GM19397 (cell line): ENCODE measurements around the gene MICAL3.
"Not testable (repeated sequence)": the region's sequence is repeated elsewhere in the genome, so short reads cannot be mapped to it uniquely, and the experiment has no call there.

Experiments used
- ATAC-seq: cut with Tn5 transposase; IDR thresholded peaks from one replicate; pipeline ENCODE4 v1.9.1; 2021; ENCODE audit warnings: mild to moderate bottlenecking, moderate library complexity; ENCODE audit not compliant: unreplicated experiment

The MICAL3 gene

DNA sequence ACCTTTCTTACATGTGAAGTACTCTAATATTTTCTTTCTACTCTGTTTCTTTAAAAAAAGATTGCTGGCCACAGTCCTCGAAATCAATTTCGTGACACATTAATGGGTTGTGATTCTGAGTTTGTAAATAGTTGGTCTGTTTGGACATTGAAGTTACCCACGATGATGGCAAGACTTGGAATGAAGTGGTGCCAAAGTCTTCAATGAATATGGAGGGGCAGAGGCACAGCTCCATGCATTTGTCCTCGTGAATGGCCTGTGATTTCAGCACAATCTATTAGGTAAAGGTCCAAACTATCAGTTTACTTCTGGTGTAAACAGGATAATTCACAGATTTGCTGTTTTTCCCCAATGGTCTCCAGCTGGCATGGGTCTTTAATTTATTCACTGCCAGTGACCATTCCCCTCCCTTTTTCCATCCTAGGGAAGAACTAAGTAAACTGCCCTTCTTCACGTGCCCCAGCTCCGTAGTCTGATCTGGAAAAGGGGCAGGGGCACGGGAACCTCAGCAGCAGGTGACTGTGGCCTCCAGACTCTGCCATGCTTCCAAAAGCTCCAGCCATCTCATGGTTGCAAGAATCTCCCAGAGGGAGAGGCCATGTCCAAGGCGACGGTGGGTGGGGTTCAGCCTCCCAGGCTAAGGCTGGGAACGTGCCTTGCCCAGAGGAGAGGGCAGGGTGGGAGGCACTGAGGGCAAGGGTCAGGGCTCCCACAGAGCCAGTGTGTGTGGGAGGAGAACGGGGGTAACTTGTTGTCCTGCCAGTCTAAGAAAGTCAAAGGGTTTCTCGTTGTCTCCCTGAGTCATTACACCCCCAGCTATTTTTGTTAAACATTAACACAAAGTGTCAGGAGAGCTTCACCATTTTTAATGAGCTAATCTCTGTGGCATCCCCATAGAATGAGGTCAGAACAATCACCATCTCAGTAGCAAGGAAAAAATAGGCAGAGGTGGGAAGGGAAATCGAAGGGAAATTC is 36.6 kb upstream of the MICAL3 start:
- no peak for ATAC-seq

DNA sequence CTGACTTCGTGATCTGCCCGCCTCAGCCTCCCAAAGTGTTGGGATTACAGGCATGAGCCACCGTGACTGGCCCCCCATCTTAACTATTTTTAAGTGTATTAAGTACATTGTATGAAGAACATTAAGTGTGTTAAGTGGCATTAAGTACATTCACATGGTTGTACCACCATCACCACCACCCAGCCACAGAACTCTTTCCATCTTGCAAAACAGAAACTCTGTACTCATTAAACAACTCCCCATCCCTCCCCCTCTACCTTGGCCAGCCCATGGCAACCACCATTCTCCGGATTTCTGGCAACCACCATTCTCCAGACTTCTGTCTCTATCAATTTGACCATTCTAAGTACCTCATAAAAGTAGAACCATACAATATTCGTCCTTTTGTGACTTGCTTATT is 35.6 kb upstream of the MICAL3 start:
- no peak for ATAC-seq

DNA sequence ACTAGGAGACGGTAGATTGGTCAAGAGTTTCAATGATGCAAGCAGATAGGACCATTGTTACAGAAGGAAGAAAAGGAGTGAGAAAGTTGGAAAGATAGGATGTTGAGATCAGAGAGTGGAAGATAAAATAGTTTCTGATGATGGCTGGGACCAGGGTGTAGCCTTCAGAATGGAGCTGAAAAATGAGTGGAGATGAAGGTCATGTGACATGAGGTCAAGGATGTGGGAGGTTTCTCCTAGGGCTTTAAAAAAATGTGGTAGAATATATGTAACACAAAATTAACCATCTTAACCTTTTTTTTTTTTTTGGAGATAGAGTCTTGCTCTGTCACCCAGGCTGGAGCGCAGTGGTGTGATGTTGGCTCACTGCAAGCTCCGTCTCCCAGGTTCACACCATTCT is 35.1 kb upstream of the MICAL3 start:
- ATAC-seq: no peak

DNA sequence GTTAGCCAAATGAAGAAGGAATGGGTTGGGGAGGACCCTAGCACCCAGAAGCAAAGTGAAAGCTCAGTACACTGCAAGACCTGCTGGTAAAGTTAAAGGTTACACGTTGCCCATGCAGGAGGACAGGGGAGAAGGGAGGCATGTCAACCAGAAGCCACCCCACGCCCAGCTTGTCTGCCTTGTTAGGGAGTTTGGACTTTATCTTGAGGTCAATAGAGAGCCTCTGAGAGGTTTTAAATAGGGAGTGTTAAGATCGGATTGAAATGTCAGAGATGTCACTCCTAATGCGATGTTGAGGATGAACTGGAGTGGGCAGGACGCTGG is 34.7 kb upstream of the MICAL3 start:
- ATAC-seq: no peak

DNA sequence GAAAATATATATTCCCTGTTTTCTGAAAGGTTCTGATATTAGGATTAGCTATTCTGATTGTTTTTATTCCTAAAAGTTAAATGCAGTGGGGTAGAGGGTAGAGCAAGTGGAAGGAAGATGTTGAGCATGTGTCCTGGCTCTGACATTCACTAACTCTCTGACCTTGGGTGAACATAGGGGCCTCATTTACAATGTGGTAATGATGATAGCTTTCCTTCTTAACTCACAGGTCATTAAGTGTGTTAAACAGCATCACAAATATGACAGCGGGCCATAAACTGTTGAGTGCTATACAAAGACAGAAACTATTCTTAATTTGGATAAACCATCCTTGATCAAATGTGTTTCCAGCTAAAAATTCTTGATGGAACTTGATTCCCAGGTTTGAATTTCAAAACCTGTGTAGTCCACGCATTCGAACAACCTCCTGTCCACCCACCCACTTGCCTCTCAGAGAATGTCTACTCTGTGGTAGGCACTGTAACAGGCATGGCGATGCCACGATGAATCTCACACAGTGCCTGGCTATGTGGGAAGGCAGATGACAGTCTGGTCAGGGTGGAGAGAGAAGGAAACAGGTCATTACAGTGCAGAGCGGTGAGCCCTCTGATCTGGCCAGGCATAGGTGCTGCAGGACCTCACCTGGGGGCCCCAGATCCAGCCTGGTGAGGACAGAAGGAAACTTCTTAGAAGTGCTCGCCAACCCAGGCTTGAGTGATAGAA is 34.2 kb upstream of the MICAL3 start:
- ATAC-seq: no peak

DNA sequence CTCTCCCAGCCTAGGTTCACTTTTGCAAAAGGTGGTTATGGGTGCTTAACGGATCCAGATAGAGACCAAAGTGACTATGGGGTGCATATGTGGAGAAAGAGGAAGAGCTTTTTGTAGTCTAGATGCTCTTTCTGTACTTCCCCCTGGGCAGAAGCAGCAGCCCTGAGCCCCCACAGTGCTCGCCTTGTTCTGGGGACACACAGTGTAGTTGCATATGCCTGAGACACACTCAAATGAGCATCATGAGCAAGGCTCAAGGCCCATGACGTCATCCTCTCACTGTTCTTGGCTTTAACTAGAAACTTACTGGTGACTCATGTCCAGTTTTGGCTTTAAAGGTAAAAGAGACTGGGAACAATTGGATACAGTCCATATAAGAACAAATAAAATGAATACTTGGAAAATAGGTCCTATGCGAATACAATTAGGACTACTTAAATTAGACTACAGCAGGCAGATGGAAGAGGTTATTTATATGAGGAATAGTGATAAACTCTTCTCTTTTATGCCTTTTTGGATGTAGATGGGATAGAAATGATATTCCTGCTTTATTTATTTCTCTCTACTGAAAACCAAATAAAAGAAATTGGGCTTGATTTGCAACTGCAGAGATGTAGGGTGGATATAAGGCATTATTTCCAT is 33.3 kb upstream of the MICAL3 start:
- ATAC-seq: no peak

DNA sequence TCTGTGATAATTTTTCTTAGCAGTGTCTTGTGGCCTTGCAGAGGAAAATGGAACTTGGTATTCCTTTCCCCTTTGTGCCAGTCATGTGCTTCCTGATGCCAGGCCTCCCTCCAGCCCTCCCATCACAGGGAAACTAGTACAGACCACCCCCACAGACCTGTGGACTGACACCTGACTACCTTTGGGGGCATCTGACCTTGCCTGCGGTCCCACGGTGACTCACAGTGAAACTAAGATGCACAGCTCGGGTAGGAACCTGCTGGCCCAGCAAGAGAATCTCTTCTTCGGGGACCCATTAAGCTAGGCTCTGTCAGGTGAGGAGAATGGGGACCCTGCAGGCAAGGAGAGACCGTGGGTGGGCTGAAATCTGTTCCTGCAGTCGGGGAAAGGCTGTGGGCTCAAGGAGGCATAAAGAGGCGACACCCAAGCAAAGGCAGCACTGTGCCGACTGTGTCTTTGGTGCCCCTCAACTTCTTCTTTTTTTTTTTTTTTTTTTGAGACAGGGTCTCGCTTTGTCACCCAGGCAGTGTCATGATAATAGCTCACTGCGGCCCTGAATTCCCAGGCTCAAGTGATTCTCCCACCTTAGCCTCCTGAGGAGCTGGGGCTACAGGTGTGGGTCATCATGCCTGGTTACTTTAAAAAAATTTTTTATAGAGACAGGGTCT is 32.6 kb upstream of the MICAL3 start:
- peak; percentile 60 for ATAC-seq

DNA sequence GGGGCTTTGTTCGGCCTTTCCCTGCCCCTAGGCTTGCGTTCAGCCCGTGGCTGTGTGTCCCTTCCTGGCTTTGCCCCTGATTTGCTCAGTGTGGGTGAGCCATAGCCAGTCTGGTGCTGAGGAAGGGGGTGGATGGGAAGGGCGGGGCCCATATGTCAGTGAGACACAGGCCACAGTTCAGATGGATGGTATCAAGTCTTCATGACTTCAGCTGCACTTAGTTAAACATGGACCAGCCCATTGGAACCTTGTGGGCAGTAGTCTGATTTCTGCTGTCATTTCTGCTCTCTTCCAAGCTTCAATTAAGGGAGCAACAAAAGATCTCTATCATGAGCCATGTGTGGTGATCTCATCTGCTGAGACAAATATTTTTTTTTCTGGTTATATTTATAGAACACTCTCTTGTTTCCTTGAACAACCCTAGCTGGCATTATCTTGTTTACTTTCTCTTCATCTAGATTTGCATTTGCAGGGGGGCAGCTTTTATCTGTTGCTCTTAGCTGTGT is 31.9 kb upstream of the MICAL3 start:
- no peak for ATAC-seq

DNA sequence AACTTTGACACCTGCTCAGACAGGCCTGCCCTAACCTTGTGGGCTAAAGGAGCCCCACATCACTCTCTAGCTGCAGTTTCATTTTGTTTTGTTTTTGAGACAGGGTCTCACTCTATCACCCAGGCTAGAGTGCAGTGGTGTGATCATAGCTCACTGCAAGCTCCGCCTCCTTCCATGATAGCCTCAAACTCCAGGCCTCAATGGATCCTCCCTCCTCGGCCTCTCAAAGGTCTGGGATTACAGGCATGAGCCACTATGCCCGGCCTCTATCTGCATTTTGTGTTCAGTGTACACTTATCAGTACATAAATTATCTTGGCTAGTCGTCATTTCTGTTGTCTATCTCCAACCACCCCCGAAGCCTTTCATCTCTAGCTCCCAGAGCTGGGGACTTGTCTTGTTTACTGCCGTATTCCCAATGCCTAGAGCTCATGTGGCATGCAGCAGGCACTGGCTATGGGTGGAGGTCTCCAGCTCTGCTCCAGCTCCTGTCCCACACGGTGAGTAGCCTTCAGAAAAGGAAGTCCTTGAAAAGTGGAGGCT is 31.3 kb upstream of the MICAL3 start:
- ATAC-seq: no peak

DNA sequence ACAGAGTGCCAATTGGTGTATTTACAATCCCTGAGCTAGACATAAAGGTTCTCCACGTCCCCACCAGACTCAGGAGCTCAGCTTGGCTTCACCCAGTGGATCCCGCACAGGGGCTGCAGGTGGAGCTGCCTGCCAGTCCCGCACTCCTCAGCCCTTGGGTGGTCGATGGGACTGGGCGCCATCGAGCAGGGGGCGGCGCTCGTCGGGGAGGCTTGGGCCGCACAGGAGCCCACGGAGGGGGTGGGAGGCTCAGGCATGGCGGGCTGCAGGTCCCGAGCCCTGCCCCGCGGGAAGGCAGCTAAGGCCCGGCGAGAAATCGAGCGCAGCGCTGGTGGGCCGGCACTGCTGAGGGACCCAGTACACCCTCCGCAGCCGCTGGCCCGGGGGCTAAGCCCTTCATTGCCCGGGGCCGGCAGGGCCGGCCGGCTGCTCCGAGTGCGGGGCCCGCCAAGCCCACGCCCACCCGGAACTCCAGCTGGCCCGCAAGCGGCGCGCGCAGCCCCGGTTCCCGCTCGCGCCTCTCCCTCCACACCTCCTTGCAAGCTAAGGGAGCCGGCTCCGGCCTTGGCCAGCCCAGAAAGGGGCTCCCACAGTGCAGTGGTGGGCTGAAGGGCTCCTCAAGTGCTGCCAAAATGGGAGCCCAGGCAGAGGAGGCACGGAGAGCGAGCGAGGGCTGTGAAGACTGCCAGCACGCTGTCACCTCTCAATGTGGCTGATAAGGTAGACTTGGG is 29.0 kb upstream of the MICAL3 start:
- ATAC-seq: not testable (repeated sequence)

DNA sequence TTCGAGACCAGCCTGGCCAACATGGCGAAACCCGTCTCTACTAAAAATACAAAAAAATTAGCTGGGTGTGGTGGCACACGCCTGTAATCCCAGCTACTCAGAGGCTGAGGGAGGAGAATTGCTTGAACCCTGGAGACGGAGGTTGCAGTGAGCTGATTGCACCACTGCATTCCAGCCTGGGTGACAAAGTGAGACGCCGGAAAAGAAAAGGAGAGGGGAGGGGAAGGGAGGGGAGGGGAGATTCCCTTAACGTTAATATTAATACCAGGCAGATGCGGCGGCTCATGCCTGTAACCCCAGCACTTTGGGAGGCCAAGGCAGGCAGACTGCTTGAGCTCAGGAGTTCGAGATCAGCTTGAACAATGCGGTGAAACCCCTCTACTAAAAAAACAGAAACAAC is 26.8 kb upstream of the MICAL3 start:
- ATAC-seq: not testable (repeated sequence)

DNA sequence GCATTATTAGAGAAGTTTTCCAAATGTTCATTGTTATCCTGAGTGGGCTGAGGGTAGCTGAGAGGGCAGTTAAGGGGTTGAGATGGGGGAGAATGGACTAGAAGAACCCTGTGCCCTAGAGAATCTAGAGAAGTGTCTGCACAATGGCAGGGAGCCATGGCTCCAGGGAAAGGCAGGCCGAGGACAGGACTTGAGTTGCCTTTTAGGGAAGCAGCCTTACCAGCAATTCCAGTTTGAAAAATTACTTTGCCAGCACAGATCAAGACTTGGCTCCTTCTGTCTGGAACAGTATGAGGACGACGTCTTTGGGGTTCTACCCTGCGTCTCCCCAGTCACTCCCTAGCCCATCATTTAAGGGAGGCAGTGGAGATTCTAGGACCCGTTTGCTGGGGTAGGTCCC is 25.7 kb upstream of the MICAL3 start:
- no peak for ATAC-seq

DNA sequence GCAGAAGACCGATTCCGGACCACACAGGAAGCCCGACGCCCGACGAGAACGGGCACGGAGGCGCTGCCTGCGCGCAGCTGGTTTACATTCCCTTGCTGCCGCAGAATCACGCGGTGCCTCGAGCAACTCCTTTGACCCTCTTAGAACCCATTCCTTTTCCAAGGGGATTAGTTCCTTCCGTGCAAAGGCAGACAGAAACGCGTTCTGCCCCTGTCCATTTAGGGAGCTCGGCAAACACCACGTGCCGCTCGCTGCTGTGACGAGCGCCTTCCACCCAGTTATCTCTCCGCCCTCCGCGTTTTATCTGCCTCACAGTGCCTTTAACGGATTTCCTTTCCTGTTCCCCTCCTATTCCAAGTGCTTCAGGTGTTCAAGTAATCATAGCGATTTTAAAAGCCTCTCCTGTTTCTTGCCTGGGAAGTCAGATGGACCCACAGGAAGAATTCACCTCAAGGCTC is 24.1 kb upstream of the MICAL3 start:
- no peak for ATAC-seq

DNA sequence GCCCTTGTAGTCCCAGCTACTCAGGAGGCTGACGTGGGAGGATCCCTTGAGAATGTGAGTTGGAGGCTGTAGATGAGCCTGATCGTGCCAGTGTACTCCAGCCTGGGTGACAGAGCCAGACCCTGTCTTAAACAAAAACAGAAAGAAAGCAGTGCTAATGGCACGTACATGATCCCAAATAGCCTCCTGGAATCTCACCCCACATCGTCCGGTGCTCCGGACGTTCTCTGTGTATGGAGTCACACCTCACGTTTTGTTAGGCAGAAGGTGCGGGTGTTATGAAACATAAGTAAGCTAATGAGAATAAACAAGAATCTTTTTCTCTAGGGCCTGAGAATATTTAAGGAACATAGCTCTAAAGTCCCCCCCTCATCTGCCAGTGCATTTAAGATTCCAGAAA is 23.7 kb upstream of the MICAL3 start:
- ATAC-seq: no peak

DNA sequence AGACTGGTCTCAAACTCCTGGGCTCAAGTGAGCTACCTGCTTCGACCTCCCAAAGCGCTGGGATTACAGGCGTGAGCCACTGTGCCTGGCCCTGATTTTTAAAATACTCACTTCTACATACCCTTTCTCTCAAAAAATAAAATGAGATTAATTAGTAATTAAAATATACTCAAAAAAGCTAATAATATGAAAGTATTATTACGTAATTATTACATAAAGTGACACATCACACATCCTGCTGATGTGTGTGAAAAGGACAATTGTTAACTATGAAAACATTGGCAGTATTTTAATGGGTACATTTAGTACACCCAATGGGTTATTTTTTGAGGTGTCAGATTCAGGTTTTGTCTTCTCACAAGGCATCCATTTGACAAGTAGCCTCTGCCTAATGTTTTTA is 21.4 kb upstream of the MICAL3 start:
- no peak for ATAC-seq

DNA sequence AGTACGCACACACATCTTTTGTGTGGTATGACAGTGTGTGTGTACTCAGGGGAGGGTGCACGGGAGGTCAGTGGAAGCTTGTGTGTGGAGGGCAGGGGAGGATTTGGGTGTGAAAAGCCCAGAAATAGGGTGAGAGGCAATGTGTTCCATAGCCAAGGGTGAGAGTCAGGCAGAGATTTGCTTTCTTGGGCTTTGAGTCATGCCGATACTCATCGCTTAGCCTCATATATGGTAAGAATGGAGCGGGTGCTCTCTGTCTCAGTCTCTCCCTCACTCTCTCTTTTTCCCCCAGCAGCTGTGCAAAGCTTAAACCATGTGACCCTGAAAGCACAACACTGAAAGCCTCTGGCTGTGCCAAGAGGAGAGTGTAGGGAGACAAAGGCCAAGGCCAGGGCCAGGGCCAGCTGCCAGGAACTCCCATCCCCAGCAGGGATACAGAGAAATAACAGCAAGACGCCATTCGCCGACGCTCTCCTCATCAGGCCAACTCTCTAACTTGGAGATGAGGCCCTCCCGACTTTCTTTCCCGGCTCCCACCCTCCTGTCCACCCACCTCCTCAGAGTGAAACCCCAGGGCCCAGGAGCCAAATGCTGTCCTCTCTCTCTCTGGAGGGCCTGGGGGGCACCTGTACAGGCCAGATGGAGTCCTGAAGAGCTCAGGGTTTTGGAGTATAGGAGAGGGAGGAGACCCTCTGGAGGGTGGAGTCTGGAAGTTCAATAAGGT is 20.3 kb upstream of the MICAL3 start:
- ATAC-seq: no peak

DNA sequence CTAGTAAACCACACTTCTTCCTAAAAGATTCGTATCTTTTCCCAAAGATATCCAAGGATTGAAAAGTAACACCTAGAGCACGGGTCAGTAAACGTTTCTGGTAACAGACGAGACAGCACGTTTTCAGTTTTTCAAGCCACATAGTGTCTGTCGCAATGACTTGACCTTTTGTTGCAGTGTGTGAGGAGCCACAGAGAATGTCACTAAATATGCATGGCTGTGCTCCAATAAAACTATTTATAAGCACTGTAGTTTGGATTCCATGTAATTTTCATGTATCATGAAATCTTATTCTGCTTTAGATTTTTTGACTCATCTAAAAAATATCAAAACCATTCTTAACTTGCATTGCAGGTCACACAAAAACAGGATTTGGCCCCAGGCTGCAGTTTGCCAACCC is 18.3 kb upstream of the MICAL3 start:
- no peak for ATAC-seq

DNA sequence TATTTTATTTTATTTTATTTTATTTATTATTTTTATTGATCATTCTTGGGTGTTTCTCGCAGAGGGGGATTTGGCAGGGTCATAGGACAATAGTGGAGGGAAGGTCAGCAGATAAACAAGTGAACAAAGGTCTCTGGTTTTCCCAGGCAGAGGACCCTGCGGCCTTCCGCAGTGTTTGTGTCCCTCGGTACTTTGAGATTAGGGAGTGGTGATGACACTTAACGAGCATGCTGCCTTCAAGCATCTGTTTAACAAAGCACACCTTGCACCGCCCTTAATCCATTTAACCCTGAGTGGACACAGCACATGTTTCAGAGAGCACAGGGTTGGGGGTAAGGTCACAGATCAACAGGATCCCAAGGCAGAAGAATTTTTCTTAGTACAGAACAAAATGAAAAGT is 16.5 kb upstream of the MICAL3 start:
- not testable (repeated sequence) for ATAC-seq

DNA sequence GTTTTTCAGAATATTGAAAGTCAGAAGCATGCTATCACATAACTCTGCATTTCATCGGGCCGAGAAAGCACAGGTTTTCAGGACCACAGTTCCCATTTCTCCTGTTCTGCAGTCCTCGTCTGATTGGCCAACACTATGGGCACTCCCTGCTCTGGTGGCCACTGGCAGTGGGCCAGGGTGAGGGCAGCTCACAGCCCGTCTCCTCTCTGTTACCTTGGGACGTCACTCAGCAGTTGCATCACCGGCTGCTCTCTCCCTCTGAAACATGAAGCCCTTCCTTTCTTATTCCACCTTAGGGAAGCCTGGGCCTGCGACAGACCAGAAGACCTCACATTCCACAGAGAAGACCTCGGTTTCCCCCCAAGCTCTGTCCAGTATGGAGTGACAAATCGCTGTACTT is 11.4 kb upstream of the MICAL3 start:
- ATAC-seq: no peak
